IPS-15b (cell line): Measurements from ENCODE around the gene SLC26A5.
"Not testable (repeated sequence)": the region's sequence is repeated elsewhere in the genome, so short reads cannot be mapped to it uniquely, and the experiment has no call there.

ENCODE experiments used
- H3K27me3 ChIP-seq: one replicate; pipeline ENCODE4 v1.6.1; 2013; ENCODE audit warnings: low read length; ENCODE audit not compliant: control insufficient read depth, insufficient read depth
- H3K36me3 ChIP-seq: one replicate; pipeline ENCODE4 v1.6.1; 2013; ENCODE audit warnings: low read length; ENCODE audit not compliant: control insufficient read depth, insufficient read depth
- H3K4me1 ChIP-seq: one replicate; pipeline ENCODE4 v1.6.1; 2013; ENCODE audit warnings: mild to moderate bottlenecking, low read length; ENCODE audit not compliant: control insufficient read depth, insufficient read depth
- H3K4me3 ChIP-seq: one replicate; pipeline ENCODE4 v1.5.1; 2013; ENCODE audit warnings: low read depth, low read length
- H3K9ac ChIP-seq: one replicate; pipeline ENCODE4 v1.6.1; 2013; ENCODE audit warnings: low read depth, mild to moderate bottlenecking, low read length
- H3K9me3 ChIP-seq: one replicate; pipeline ENCODE4 v1.6.1; 2013; ENCODE audit warnings: mild to moderate bottlenecking, low read length; ENCODE audit not compliant: control insufficient read depth, insufficient read depth

SLC26A5 gene

DNA sequence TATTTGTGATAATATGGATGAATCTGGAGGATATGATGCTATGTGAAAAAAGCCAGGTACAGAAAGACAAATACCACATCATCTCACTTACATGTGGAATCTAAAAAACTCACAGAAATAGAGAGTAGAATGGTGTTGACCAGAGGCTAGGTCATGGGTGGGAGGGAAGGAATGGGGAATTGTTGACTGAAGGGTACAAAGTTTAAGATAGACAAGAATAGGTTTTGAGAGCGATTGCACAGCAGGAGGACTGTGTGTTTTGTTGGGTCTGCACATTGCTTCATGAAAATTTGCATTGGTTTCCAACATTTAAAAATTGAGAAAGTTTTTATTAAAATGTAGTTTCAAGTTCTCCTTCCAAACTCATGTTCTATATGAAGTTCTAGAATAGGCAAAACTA is 8.4 kb downstream of the SLC26A5 start:
- H3K27me3 ChIP-seq: peaks cover under 1% of the 10 kb centered on the region
- no peak overlapping the region for H3K4me3 ChIP-seq
- H3K4me1 ChIP-seq: no peaks in the 10 kb centered on the region
- no peak overlapping the region for H3K9ac ChIP-seq
- H3K9me3 ChIP-seq: no peaks in the 10 kb centered on the region
- H3K36me3 ChIP-seq: no peaks in the 10 kb centered on the region

DNA sequence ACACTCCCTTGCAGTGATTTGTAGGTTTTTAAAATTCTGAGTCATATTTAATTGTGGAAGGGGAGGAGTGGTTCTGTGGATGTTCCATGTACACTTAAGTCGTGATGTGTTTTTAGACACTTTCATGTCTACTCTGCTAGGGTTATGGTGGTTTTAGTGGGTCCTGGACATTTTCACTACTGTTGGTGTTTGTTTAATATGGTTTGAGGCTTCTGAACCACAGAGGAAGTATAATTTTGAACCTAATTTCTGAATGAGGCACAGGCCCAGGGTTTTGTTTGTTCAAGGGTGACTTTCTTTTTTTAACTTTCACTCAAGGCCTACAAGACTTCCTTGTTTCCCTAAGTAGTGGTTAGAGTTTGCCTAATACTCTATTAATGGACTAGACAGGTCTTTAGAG is 13.3 kb downstream of the SLC26A5 start:
- Histone ChIP-seq H3K4me1 (no peaks in the 10 kb centered on the region), H3K9ac (no peak overlapping the region), H3K27me3 (no peaks in the 10 kb centered on the region)

DNA sequence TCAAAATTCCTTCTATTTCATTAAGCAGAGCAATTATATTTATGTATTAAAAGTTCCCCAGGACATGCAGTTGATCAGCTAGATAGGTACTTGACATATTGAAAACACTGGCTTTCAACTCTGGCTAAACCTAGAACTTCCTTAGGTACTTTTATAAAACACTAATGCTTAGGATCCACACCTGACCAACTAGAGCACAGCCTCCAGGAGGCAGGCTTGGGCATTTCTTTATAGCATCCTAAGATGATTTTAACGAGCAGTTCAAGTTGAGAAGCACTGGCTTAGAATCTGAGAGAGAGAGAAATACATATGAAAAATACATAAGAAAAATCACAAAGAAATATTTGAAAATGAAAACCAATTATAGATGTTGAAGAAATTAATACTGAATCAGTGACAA is 20.8 kb downstream of the SLC26A5 start:
- H3K9ac ChIP-seq: no peak overlapping the region
- H3K9me3 ChIP-seq: no peaks in the 10 kb centered on the region
- H3K4me3 ChIP-seq: no peak overlapping the region

More for the DNA sequence above, 13.3 kb downstream of the SLC26A5 start:
- no peak overlapping the region for H3K4me3 ChIP-seq
- H3K9me3 ChIP-seq: no peaks in the 10 kb centered on the region
- no peaks in the 10 kb centered on the region for H3K36me3 ChIP-seq

GRCh38 chr7:103423467-103424179 is 22.4 kb downstream of the SLC26A5 start:
- H3K4me1 ChIP-seq: no peaks in the 10 kb centered on the region
- H3K27me3 ChIP-seq: no peaks in the 10 kb centered on the region
- no peak overlapping the region for H3K9ac ChIP-seq
- H3K4me3 ChIP-seq: no peak overlapping the region
- H3K9me3 ChIP-seq: no peaks in the 10 kb centered on the region
- H3K36me3 ChIP-seq: no peaks in the 10 kb centered on the region

More for the DNA sequence above, 20.8 kb downstream of the SLC26A5 start:
- H3K27me3 ChIP-seq: no peaks in the 10 kb centered on the region
- no peaks in the 10 kb centered on the region for H3K4me1 ChIP-seq
- no peaks in the 10 kb centered on the region for H3K36me3 ChIP-seq

DNA sequence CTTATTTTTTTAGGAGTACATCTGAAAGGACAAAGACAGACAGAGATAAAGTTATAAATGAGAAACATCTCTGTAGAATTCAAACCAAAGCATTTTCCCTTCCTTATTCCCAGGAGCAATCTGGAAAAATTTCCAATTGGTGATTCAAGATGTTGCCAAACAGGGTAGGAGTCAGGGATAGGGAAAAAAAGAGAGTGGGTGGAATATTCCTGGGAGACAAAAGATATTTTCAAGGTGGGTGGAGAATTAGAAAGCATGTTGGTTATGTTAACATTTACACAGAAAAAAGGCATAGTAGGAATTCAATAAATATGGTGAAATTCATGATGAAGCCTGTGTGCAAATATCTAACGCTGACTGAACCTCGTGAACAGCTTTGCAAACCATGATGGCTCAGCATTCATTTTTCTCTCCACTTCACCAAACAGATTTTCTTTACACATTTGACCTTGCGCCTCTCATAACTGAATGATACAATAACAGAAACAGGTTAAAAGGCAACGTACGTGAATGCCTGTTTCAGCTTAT is 25.1 kb downstream of the SLC26A5 start:
- Histone ChIP-seq H3K4me3 (no peak overlapping the region), H3K9me3 (no peaks in the 10 kb centered on the region), H3K36me3 (no peaks in the 10 kb centered on the region), H3K27me3 (no peaks in the 10 kb centered on the region), H3K9ac (no peak overlapping the region), H3K4me1 (no peaks in the 10 kb centered on the region)

GRCh38 chr7:103418241-103418640 is 27.8 kb downstream of the SLC26A5 start:
- no peak overlapping the region for H3K9ac ChIP-seq
- no peaks in the 10 kb centered on the region for H3K9me3 ChIP-seq
- no peaks in the 10 kb centered on the region for H3K27me3 ChIP-seq
- H3K4me3 ChIP-seq: no peak overlapping the region
- H3K4me1 ChIP-seq: no peaks in the 10 kb centered on the region
- H3K36me3 ChIP-seq: no peaks in the 10 kb centered on the region

DNA sequence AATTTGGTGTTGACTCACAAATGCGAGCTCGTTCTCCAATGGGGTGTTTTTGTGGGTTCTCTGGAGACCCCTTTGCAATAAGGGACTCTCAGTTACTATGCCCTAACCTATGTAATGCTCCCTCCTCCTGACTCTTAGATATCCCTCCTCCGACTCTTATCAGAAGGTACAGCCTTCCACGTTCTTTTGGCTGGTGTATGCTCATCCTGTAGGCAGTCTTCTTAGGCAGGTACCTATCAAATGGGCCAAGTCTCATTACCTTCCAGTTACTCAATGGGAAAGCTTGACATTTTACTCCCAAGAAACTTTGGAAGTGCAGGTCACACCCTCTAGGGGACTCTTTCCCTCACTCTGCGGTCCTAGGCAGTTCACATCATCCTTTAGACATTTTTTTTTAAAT is 32.6 kb downstream of the SLC26A5 start:
- Histone ChIP-seq H3K4me3 (no peak overlapping the region), H3K27me3 (no peaks in the 10 kb centered on the region), H3K9ac (no peak overlapping the region), H3K36me3 (no peaks in the 10 kb centered on the region), H3K9me3 (no peaks in the 10 kb centered on the region), H3K4me1 (no peaks in the 10 kb centered on the region)

DNA sequence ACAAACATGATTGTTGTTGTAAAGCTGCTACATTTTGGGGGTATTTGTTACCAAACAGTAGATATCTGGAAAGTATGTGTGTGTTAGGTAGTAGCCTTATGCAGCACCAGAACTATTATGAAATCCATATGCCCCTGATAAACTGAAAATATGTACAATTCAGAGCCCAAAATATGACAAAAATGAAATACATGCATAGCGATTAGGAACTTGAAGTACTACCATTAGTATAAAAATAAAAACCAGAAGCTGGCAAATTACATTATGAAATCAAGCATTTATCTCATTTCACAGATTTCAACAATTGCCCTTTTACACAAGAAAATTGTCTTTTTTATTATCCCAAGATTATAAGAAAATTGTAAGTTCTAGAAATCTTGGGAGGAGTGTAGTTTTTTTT is 33.9 kb downstream of the SLC26A5 start:
- Histone ChIP-seq H3K9me3 (no peaks in the 10 kb centered on the region), H3K27me3 (no peaks in the 10 kb centered on the region), H3K9ac (no peak overlapping the region), H3K4me3 (no peak overlapping the region), H3K36me3 (no peaks in the 10 kb centered on the region), H3K4me1 (no peaks in the 10 kb centered on the region)

DNA sequence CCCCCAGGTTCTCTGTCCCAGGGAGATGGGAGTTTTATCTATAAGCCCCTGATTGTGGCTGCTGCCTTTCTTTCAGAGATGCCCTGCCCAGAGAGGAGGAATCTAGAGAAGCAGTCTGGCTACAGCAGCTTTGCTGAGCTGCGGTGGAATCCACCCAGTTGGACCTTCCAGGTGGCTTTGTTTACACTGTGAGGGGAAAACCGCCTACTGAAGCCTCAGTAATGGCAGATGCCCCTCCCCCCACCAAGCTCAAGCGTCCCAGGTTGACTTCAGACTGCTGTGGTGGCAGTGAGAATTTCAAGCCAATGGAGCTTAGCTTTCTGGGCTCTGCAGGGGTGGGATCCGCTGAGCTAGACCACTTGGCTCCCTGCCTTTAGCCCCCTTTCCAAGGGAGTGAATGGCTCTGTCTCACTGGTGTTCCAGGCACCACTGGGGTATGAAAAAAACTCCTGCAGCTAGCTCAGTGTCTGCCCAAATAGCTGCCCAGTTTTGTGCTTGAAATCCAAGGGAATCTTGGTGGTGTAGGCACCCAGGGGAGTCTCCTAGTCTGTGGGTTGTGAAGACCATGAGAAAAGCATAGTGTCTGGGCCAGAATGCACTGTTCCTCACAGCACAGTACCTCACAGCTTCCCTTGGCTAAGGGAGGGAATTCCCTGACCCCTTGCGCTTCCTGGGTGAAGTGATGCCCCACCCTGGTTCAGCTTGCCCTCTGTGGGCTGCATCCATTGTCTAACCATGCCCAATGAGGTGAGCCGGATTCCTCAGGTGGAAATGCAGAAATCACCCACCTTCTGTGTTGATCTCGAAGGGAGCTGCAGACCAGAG is 40.0 kb downstream of the SLC26A5 start:
- H3K9me3 ChIP-seq, H3K4me3 ChIP-seq, H3K36me3 ChIP-seq, H3K4me1 ChIP-seq, H3K9ac ChIP-seq, H3K27me3 ChIP-seq: not testable (repeated sequence)

GRCh38 chr7:103399687-103400086 is 46.3 kb downstream of the SLC26A5 start:
- H3K4me3 ChIP-seq, H3K9ac ChIP-seq, H3K36me3 ChIP-seq: not testable (repeated sequence)

GRCh38 chr7:103398483-103399127 is 47.4 kb downstream of the SLC26A5 start:
- H3K4me3 ChIP-seq: no peak overlapping the region
- H3K9ac ChIP-seq: no peak overlapping the region
- no peaks in the 10 kb centered on the region for H3K9me3 ChIP-seq
- H3K4me1 ChIP-seq: no peaks in the 10 kb centered on the region
- H3K27me3 ChIP-seq: no peaks in the 10 kb centered on the region
- no peaks in the 10 kb centered on the region for H3K36me3 ChIP-seq

More at GRCh38 chr7:103399687-103400086, 46.3 kb downstream of the SLC26A5 start:
- H3K27me3 ChIP-seq, H3K4me1 ChIP-seq, H3K9me3 ChIP-seq: not testable (repeated sequence)
